Erythroblast (primary cell): ENCODE results near the gene OR52A5.

Experiments used
- GATA1 ChIP-seq: IDR thresholded peaks from 2 replicates; pipeline ENCODE4 v1.6.1; 2011; ENCODE audit warnings: low read depth, mild to moderate bottlenecking, control low read depth, low read length, moderate library complexity
- POLR2A ChIP-seq: IDR thresholded peaks from 2 replicates; pipeline ENCODE4 v1.6.1; 2011; ENCODE audit warnings: mild to moderate bottlenecking, low read length

DNA sequence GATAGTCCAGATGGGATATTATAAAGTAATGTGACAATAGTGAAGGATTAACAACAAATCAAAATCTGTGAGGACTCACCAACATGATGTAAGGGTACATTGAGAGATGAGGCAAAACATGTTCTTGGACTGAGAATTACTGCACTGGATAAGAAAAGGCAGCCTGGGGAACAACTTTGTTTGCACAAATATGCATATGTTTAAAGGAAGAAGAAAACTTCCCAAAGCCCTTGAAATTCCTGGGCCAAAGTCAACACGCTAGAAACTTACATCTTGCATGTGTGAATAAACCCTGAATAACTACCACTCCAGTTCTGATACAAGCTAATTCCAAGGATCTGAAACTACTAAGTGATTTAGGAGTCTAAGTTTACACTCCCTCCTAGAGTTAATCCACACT lies 1.1 kb downstream of the OR52A5 start:
- TF ChIP-seq POLR2A (no peak), GATA1 (no peak)
